Body of pancreas (tissue), 4 donors: ENCODE results near the gene VARS1. TPM values are rescaled to one million over a fixed set of nuclear protein-coding genes. Genes with fewer than 3 reads are reported as not detected.
"Not testable (repeated sequence)": the region's sequence is repeated elsewhere in the genome, so short reads cannot be mapped to it uniquely, and the experiment has no call there.

Source experiments
- ATAC-seq: fragments of 150-250 bp; one replicate; pipeline ENCODE4 v1.9.1; 2016
- DNase-seq, 4 donors: peaks; one replicate each; pipeline ENCODE4 v3.0.0-alpha.2; 2019
- H3K27ac ChIP-seq, 4 donors: fragments of 200-600 bp; sonication (generic); 1 replicate in 3 of 4; 2 replicates in 1 of 4; pipeline versions ENCODE4 v1.5.1 to v1.6.1; 2016 to 2019; ENCODE audit warnings: mild to moderate bottlenecking in 1 of 4, mixed read lengths in 1 of 4, moderate library complexity in 1 of 4
- H3K27me3 ChIP-seq, 2 donors: fragments of 200-600 bp; sonication (generic); one replicate each; pipeline ENCODE4 v1.6.0; 2016; ENCODE audit warnings: mild to moderate bottlenecking in 1 of 2
- H3K36me3 ChIP-seq, 2 donors: fragments of 200-600 bp; sonication (generic); replicated peaks in 1 of 2; 2 replicates each; pipeline ENCODE4 v1.5.1; 2016; ENCODE audit warnings: low read depth in 2 of 2; ENCODE audit not compliant: insufficient read depth in 1 of 2
- H3K4me1 ChIP-seq: fragments of 200-600 bp; sonication (generic); one replicate; pipeline ENCODE4 v1.6.0; 2016
- H3K4me3 ChIP-seq, 2 donors: fragments of 200-600 bp; sonication (generic); 1 replicate in 1 of 2; 2 replicates in 1 of 2; pipeline ENCODE4 v1.5.1; 2016 to 2019
- H3K9me3 ChIP-seq, 3 donors: fragments of 200-600 bp; sonication (generic); 1 replicate in 2 of 3; 2 replicates in 1 of 3; pipeline ENCODE4 v1.5.1; 2016
- POLR2A ChIP-seq, 3 donors: fragments of 450-650 bp; IDR thresholded peaks; one replicate each; pipeline ENCODE4 v1.6.1; 2016; ENCODE audit warnings: antibody characterized with exemption in 3 of 3, mild to moderate bottlenecking in 2 of 3
- WGBS, 2 donors: methylation state at CpG; one replicate each; pipeline ENCODE4 v1.1.5; 2017; 5-methylcytosine and 5-hydroxymethylcytosine counted together
- intact Hi-C: fragments of 100-400 bp; cut with DNase I; formaldehyde crosslinking; loops from one replicate; pipeline ENCODE4 v1.15.1; 2023
- total RNA-seq, 2 donors: library from RNA; depleted of rRNA; stranded (reverse); fragments of >200 nt; gene quantifications; one replicate each; pipeline ENCODE4 v1.1.0, GENCODE V29; 2016
- TF ChIP-seq, protein P1 (sequence below), 7 experiments: fragments of 450-650 bp in 4 of 7; fragments of 200-600 bp in 3 of 7; sonication (generic) in 3 of 7; IDR thresholded peaks; one replicate each; pipeline ENCODE4 v1.5.1; 2016 to 2019; ENCODE audit warnings: antibody characterized with exemption in 7 of 7

VARS1 gene
- total RNA-seq, 2 donors from 2014 or later, result 39.2 to 67.6 TPM

DNA sequence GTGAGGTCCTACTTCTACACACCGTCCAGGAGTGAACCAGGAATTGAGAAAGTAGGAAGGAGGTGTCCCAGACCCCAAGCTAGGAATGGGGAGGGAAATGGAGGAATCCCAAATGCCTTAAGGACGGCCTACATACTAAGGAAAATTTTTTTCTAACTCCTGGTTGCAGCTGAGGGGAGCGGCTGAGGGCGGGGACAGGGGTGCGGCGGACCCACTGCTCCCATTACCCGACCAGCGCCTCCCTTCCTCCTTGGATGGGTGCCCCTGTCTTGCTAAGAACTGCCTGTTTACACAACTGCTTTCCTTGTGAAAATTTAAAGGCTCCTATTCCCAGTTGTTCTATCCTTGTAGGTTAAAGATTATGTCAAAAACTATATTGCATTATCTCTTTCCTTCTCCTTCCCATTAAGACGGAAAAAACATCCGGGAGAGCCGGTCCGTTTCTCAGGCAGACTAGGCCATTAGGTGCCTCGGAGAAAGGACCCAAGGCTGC is 31.3 kb upstream of the VARS1 start:
- H3K4me1 ChIP-seq, result peaks cover 58% of the 10 kb centered on the region
- H3K4me3 ChIP-seq, result no peak overlapping the region
- WGBS, 2 donors, result 0% methylated on average over 13 of the region's 13 CpGs
- peak; percentile 39 to 61 (median 47) for TF ChIP-seq POLR2A (IDR thresholded peaks at IDR 0.05)
- TF ChIP-seq, protein P1, sequence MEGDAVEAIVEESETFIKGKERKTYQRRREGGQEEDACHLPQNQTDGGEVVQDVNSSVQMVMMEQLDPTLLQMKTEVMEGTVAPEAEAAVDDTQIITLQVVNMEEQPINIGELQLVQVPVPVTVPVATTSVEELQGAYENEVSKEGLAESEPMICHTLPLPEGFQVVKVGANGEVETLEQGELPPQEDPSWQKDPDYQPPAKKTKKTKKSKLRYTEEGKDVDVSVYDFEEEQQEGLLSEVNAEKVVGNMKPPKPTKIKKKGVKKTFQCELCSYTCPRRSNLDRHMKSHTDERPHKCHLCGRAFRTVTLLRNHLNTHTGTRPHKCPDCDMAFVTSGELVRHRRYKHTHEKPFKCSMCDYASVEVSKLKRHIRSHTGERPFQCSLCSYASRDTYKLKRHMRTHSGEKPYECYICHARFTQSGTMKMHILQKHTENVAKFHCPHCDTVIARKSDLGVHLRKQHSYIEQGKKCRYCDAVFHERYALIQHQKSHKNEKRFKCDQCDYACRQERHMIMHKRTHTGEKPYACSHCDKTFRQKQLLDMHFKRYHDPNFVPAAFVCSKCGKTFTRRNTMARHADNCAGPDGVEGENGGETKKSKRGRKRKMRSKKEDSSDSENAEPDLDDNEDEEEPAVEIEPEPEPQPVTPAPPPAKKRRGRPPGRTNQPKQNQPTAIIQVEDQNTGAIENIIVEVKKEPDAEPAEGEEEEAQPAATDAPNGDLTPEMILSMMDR (IDR thresholded peaks at IDR 0.05), result no peak
- intact Hi-C loops, result no loop called here
- ATAC-seq (peak; percentile 50), DNase-seq (peak; percentile 86 to 92 (median 90))
- no peaks in the 10 kb centered on the region for H3K27me3 ChIP-seq
- H3K27ac ChIP-seq, result peak overlapping the region; percentile 82 to 100 (median 97)
- no peaks in the 10 kb centered on the region for H3K9me3 ChIP-seq
- H3K36me3 ChIP-seq, result no peaks in the 10 kb centered on the region

DNA sequence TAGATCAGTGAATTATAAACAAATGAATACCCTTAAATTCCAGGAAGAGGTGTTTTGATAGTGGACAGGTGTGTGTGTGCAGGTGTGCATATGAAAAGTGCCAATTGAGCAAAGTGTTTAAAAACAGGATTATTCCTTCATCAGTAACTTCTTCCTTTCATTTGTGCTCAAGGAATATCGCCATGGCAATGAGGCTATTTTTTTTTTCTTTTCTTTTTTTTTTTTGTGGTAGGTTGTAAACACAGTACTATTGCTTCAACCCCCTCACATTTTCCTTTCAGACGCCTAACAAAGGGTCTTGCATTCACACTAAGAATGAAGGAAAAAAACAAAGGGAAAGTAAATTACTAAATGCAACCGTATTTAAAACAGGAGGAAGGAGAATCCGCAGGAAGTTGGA is 30.0 kb upstream of the VARS1 start:
- intact Hi-C loops, result no loop called here
- Histone ChIP-seq H3K27ac (peak overlapping the region; percentile 82 to 100 (median 97)), H3K4me1 (peaks cover 58% of the 10 kb centered on the region), H3K4me3 (no peak overlapping the region), H3K9me3 (no peaks in the 10 kb centered on the region), H3K27me3 (no peaks in the 10 kb centered on the region), H3K36me3 (no peaks in the 10 kb centered on the region)
- ATAC-seq (no peak), DNase-seq (no peak)
- TF ChIP-seq, protein P1 (IDR thresholded peaks at IDR 0.05), result no peak
- no peak for TF ChIP-seq POLR2A (IDR thresholded peaks at IDR 0.05)
- WGBS, 2 donors, result 23 to 35% methylated on average over 4 of the region's 4 CpGs

DNA sequence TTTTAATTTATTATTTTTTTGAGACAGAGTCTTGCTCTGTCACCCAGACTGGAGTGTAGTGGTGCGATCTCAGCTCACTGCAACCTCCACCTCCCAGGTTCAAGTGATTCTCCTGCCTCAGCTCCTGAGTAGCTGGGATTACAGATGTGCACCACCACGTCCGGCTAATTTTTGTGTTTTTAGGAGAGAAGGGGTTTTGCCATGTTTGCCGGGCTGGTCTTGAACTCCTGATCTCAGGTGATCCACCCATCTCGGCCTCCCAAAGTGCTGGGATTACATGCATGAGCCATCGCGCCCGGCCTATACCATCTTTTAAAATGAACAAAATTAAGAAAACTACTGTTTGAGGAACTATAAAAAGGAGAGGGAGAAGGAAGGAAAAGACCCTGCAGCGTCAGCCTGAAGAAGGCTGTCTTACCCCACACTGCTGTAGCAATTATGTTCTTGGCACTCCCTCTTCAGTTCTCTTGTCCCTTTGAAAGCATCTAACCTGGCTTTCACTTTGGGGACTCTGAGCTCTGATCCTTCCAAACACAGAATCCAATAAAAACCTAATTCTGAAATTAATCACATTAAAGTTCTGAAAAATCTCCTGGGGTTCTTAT is 28.1 kb upstream of the VARS1 start:
- ATAC-seq, H3K4me3 ChIP-seq, H3K27me3 ChIP-seq, intact Hi-C loops, H3K9me3 ChIP-seq, H3K36me3 ChIP-seq, DNase-seq: not testable (repeated sequence)
- WGBS, 2 donors, result 73 to 90% methylated on average over 9 of the region's 9 CpGs
- Histone ChIP-seq H3K4me1 (peaks cover 74% of the 10 kb centered on the region), H3K27ac (peak overlapping the region in 3 of 4 donors; percentile 96 to 100 (median 98))

DNA sequence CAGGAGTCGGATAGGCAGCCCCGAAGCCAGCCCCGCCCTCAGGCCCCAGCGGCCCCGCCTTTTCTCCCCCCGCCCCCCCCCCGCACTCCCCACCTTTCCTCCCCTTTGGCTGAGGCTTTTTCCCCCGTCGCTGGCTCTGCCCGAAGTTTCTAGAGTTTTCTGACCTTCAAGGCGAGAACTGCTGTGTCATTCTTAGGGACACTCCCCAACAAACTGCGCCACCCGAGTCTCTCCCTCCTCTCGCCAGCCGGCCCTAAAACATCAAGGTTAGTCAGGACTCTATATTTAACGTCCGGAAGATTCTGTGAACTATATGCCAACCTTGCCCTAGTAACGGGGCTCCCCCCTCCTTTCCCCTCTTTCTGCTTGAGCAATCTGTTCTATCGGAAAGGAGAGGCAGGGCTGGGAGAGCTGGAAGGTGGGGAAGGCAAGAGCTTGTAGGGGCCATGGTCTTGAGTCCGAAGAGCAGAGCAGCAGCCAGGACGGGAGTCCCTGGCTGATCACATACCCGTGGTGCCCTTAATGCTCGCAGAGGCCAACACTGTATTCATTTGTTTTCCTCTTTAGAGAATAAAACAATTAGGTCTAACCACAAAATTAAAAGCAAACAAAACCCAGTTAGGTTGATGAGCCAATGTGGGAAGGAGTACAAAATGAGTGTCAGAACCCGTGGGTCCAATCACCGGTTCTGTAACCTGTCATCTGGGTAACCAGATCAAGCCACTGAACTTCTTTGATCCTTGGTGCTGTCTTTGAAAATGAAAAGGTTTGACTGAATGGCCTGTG is 26.7 kb upstream of the VARS1 start:
- WGBS, 2 donors, result 2% methylated on average over 22 to 25 of the region's 25 CpGs
- ATAC-seq (peak; percentile 82), DNase-seq (peak; percentile 89 to 94 (median 92))
- peak overlapping the region; percentile 95 to 100 (median 97) for H3K27ac ChIP-seq
- H3K36me3 ChIP-seq, result no peaks in the 10 kb centered on the region
- H3K9me3 ChIP-seq, result no peaks in the 10 kb centered on the region
- H3K27me3 ChIP-seq, result no peaks in the 10 kb centered on the region
- TF ChIP-seq, protein P1 (IDR thresholded peaks at IDR 0.05), result no peak
- peak; percentile 69 to 86 (median 84) for TF ChIP-seq POLR2A (IDR thresholded peaks at IDR 0.05)
- intact Hi-C loops, result no loop called here
- peaks cover 88% of the 10 kb centered on the region for H3K4me1 ChIP-seq
- peak overlapping the region in 1 of 2 donors; percentile 28 for H3K4me3 ChIP-seq

DNA sequence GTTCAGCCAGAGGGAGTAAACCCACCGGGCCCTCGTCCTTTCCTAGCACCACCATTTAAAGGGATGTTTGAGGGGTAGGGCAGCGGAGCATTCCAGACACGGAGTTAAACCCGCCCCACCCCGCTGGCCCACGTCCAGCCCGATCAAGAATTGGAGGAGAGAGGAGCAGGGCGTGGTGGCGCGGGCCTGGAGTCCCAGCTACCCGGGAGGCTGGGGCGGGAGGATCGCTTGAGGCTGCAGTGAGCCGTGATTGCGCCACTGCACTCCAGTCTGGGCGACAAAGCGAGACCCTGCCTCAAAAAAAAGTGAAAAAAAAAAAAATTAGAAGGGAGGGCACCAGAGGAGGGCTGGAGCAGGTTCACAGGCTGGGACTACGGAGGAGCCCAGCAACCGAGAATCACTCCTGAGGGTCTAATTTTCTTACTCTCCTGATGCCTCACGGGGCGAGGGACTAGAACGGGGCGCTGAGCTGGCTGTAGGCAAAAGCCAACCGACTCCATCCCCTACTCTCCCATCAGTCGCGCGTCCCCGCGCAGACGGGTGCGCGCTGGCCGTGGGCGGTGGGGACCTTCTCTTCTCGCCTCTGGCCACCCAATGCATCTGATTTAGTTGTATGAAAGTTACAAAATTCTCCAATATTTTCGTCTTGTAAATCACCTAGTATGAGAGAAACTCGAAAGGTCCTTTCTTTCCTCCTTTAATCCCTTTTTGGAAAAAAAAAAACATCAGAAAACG is 25.9 kb upstream of the VARS1 start:
- intact Hi-C loops, result no loop called here
- H3K9me3 ChIP-seq, result no peaks in the 10 kb centered on the region
- peak; percentile 45 to 69 (median 54) for DNase-seq
- ATAC-seq, result peak; percentile 50
- H3K27ac ChIP-seq, result peak overlapping the region; percentile 95 to 100 (median 97)
- no peaks in the 10 kb centered on the region for H3K27me3 ChIP-seq
- 1 to 6% methylated on average over 27 to 39 of the region's 39 CpGs for WGBS, 2 donors
- peaks cover 84% of the 10 kb centered on the region for H3K4me1 ChIP-seq
- H3K4me3 ChIP-seq, result peak overlapping the region in 1 of 2 donors; percentile 28
- no peaks in the 10 kb centered on the region for H3K36me3 ChIP-seq
- TF ChIP-seq POLR2A (IDR thresholded peaks at IDR 0.05), result no peak
- TF ChIP-seq, protein P1 (IDR thresholded peaks at IDR 0.05), result no peak

DNA sequence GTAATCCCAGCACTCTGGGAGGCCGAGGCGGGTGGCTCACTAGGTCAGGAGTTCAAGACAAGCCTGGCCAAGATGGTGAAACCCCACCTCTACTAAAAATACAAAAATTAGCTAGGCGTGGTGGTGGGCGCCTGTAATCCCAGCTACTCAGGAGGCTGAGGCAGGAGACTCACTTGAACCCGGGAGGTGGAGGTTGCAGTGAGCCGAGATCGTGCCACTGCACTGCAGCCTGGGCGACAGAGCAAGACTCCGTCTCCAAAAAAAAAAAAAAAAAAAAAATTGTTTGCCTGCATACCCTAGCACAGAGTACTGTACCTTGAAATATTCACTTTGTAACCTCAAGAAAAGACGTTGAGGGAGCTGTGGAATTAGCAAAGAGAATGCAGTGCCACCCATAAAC is 24.8 kb upstream of the VARS1 start:
- H3K27me3 ChIP-seq, intact Hi-C loops, H3K4me3 ChIP-seq, DNase-seq, ATAC-seq, H3K9me3 ChIP-seq, H3K36me3 ChIP-seq: not testable (repeated sequence)
- 88% methylated on average over 10 of the region's 10 CpGs for WGBS, 2 donors
- H3K27ac ChIP-seq, result peak overlapping the region in 2 of 4 donors; percentile 51 to 54
- peaks cover 73% of the 10 kb centered on the region for H3K4me1 ChIP-seq
